AG08395 (cell line): ENCODE data around the gene HLA-DMB.

Source experiments
- DNase-seq: peaks from one replicate; pipeline ENCODE4 v3.0.0; 2012; ENCODE audit warnings: mixed read lengths, low spot score

HLA-DMB gene

DNA sequence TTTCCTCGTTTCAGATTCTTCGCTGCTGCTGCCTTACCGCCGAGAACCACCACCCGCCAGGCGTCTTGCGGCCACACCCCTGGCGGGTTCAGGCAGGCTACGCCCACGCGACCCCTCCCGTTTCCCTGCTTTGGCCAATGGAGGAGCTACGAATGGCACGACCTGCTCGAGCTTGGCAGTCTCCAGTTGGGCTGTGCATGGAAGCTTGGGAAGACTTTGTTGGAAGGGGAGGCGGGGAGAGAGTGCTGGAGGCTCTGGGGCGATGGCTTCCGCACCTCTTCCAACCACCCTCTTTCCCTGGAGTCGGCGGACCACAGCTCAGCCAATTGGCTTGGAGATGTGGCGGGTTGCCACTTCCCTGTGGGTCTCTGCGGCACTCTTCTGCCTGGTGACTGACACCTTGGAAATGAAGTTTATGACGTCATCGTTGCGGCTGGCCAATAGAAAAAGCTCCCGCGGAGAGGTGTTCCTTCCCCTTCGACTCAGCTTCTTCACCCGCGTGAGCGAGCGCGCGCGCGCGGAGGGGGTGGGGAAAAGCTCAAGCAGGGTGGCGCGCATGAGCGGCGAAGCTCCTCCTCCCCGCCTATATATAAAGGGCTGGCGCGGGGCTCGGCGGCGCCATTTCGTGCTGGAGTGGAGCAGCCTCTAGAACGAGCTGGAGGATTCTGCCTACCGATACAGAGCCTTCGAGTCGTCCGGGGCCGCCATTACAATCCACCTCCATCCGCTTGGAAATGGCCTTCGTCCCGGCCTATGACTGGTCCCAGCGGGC lies 30.9 kb upstream of the HLA-DMB start:
- DNase-seq = peak; percentile 98

DNA sequence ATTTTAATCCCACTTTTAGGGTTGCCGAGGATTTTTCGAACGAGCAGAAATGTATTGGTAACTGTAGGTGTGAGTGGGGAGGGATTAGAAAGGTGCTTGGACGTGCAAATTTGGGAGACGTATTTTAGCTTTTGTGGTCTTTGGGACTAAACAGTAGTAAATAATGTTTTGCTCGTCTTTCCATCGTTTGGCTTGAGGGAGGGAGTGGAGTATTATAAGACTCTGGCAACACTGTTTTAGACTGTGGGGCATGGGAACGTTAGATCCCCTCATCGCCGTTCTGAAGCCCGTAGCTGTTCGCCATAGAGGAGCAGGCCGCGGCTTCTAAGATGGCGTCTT lies 30.4 kb upstream of the HLA-DMB start:
- no peak for DNase-seq

GRCh38 chr6:32970413-32971241 lies 29.8 kb upstream of the HLA-DMB start:
- DNase-seq = peak; percentile 75

- peak; percentile 64 for DNase-seq
Observed at GRCh38 chr6:32969685-32970412, 29.0 kb upstream of the HLA-DMB start.

- DNase-seq = peak; percentile 22
Observed at GRCh38 chr6:32968867-32969684, 28.2 kb upstream of the HLA-DMB start.

- DNase-seq = peak; percentile 96
Observed at GRCh38 chr6:32968093-32968866, 27.5 kb upstream of the HLA-DMB start, which contains the start of gene BRD2. Gene BRD2 (plus strand): TSS chr6:32968594. CDS start chr6:32972899, 4,305 bp downstream.

GRCh38 chr6:32967151-32968091 lies 26.6 kb upstream of the HLA-DMB start:
- peak; percentile 22 for DNase-seq

DNA sequence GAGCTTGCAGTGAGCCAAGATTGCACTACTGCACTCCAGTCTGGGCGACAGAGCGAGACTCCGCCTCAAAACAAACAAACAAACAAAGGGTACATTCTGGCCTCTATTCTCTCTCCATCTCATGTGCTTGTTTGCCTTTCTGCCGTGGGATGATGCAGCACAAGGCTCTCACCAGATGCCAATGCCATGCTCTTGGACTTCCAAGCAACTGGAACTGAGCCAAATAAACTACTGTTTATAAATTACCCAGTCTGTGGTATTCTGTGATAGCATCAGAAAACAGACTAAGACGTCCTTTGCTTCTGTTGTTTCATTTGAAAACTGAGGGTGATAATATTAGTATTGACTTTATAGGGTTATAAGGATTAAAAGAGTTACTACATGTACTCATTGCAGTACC lies 23.9 kb upstream of the HLA-DMB start:
- DNase-seq = no peak

GRCh38 chr6:32963866-32964265 lies 23.0 kb upstream of the HLA-DMB start:
- no peak for DNase-seq

- no peak for DNase-seq
Observed at GRCh38 chr6:32962213-32962826, 21.5 kb upstream of the HLA-DMB start.

- DNase-seq = no peak
Observed at GRCh38 chr6:32960563-32960962, 19.7 kb upstream of the HLA-DMB start.

DNA sequence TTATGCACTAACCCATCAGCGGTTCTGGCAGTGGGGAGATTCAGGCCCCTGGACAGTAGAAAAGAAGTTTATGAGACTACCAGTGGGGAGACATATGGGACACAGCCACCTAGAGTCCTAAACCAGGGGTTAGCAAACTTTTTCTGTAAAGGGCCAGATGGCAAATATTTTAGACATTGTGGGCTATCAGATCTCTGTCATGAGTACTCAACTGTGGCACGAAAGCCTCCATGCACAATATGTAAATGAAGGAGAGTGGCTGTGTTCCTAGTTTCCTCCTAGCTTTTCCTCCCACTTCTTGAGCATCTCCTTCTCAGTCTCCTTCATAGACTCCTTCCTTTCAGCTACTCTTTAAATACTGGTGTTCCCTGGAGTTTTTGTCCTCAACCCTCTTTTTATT lies 15.3 kb upstream of the HLA-DMB start:
- DNase-seq = no peak

DNA sequence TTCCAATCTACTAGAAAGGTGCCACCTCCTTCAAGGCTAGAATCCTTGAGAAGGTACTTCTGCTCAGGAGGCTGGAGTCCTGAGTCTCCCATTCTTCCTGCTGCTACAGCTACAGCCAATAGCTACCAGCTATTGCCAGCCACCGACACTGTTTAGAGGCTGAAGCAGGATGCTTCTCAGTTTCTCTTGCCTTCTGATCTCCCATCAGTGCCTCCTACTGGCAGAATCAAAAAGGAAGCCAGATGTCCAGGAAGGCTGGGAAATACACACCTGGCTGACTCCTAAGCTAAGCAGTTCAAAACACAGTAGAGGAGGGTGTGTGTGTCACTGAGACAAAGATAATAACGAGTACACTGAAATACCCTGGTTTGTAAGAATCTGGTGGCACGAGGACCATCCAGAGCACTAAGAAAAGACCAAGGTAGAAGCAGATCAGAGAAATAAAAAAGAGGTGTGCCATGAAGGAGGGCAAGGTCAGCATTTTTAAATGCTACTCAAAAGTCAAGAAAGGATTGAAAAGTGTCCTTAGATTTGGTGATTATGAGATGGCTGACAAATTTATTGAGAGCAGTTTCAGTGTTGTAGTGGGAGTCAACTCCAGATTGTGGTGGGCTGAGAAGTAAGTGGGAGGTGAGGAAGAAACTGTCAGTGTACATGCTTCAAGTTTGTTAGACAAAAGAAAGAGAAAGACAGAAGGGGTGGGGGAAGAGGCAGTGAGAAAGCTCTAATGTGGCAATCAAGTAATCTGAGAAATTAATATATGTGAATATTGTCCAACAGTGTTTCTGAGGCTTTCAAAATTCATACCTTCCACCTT lies 14.4 kb upstream of the HLA-DMB start:
- no peak for DNase-seq

DNA sequence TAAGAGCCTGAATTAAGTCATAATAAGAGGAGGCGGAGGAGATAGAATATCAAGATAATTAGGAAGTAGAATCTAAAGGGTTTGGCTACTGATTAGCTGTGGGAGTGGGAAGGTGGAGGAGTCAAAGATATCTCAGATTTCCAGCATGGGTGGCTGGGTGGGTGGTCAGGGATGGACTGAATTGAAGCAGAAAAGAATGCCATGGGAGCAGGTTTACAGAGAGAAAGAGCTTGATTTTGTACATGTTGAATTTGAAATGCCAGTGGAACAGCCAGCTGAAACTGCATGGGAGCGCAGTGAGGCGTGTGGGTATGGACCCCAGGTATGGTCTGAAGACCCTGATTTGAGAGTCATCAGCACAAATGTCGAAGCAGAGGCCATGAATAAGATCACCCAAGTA lies 13.4 kb upstream of the HLA-DMB start:
- no peak for DNase-seq

- no peak for DNase-seq
Observed at GRCh38 chr6:32953775-32954174, 12.9 kb upstream of the HLA-DMB start.

GRCh38 chr6:32952817-32953739 lies 12.2 kb upstream of the HLA-DMB start, which contains the start of gene HLA-DMA:
Gene HLA-DMA (minus strand): TSS chr6:32953097. CDS start chr6:32953036, 61 bp downstream.
- peak; percentile 96 for DNase-seq

- no peak for DNase-seq
Observed at GRCh38 chr6:32950449-32950848, 9.6 kb upstream of the HLA-DMB start.
